Measurements from ENCODE around the gene CAMKK1. TPM values are rescaled to one million over a fixed set of nuclear protein-coding genes. Genes with fewer than 3 reads are reported as not detected.

CAMKK1 gene
- total and polyA plus RNA-seq, 11 donors: 2.0 to 6.8 (median 4.2) TPM

DNA sequence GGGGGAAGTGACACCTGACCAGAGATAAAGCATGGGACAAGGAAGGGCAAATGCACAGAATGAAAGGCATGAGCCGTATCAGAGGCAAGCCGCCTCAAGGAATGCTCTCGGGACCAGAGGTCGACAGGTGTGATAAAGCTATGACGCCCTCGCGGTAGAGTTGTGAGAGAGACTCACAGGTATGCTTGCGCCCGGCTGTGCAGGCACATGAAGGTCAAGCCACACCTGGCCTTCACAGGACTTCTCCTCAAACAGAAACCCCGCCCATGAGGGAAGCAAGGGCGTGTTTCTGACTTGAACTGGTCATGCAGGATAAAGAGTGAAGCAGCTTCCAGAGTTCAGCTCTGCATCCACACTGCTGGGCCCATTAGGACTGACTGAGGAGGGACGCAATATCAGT is 54.6 kb downstream of the CAMKK1 start:
- Histone ChIP-seq H3K27ac (no peak overlapping the region), H3K4me3 (no peak overlapping the region), H3K27me3 (no peaks in the 10 kb centered on the region), H3K36me3 (peaks cover 0 to 98% (median 89%) of the 10 kb centered on the region in 9 donors), H3K9me3 (no peaks in the 10 kb centered on the region), H3K4me1 (peaks cover 0 to 47% (median 18%) of the 10 kb centered on the region in 12 donors)
- ATAC-seq (no peak), DNase-seq (no peak)
- WGBS, 4 donors: 75 to 82% (median 79%) methylated on average over 12 of the region's 12 CpGs
- TF ChIP-seq POLR2A (IDR thresholded peaks at IDR 0.05): no peak
- TF ChIP-seq, protein P1, sequence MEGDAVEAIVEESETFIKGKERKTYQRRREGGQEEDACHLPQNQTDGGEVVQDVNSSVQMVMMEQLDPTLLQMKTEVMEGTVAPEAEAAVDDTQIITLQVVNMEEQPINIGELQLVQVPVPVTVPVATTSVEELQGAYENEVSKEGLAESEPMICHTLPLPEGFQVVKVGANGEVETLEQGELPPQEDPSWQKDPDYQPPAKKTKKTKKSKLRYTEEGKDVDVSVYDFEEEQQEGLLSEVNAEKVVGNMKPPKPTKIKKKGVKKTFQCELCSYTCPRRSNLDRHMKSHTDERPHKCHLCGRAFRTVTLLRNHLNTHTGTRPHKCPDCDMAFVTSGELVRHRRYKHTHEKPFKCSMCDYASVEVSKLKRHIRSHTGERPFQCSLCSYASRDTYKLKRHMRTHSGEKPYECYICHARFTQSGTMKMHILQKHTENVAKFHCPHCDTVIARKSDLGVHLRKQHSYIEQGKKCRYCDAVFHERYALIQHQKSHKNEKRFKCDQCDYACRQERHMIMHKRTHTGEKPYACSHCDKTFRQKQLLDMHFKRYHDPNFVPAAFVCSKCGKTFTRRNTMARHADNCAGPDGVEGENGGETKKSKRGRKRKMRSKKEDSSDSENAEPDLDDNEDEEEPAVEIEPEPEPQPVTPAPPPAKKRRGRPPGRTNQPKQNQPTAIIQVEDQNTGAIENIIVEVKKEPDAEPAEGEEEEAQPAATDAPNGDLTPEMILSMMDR (IDR thresholded peaks at IDR 0.05): no peak
- intact Hi-C loops (cut with DNase I): no loop called here

DNA sequence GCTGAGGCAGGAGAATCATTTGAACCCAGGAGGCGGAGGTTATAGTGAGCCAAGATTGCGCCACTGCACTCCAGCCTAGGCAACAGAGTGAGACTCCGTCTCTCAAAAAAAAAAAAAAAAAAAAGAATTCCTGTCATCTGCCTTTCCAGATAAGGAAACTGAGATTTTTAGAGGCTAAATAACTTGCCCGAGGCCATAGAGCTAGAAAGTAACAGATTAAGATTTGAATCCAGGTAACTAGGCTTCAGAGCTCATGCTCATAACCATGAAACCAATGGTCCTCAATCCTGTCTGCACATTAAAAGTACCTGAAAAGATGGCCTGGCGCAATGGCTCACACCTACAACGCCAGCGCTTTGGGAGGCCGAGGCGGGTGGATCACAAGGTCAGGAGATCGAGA is 56.3 kb downstream of the CAMKK1 start:
- Histone ChIP-seq H3K27me3 (no peaks in the 10 kb centered on the region), H3K36me3 (peaks cover 0 to 89% (median 79%) of the 10 kb centered on the region in 9 donors), H3K4me1 (peaks cover 0 to 47% (median 15%) of the 10 kb centered on the region in 12 donors), H3K9me3 (no peaks in the 10 kb centered on the region), H3K4me3 (no peak overlapping the region), H3K27ac (peak overlapping the region in 4 of 12 donors; percentile 58 to 74 (median 64))
- DNase-seq: no peak
- 91 to 94% (median 92%) methylated on average over 10 of the region's 10 CpGs for WGBS, 4 donors
- ATAC-seq: no peak
- intact Hi-C loops (cut with DNase I): no loop called here
- no peak for TF ChIP-seq POLR2A (IDR thresholded peaks at IDR 0.05)
- TF ChIP-seq, protein P1 (IDR thresholded peaks at IDR 0.05): no peak

DNA sequence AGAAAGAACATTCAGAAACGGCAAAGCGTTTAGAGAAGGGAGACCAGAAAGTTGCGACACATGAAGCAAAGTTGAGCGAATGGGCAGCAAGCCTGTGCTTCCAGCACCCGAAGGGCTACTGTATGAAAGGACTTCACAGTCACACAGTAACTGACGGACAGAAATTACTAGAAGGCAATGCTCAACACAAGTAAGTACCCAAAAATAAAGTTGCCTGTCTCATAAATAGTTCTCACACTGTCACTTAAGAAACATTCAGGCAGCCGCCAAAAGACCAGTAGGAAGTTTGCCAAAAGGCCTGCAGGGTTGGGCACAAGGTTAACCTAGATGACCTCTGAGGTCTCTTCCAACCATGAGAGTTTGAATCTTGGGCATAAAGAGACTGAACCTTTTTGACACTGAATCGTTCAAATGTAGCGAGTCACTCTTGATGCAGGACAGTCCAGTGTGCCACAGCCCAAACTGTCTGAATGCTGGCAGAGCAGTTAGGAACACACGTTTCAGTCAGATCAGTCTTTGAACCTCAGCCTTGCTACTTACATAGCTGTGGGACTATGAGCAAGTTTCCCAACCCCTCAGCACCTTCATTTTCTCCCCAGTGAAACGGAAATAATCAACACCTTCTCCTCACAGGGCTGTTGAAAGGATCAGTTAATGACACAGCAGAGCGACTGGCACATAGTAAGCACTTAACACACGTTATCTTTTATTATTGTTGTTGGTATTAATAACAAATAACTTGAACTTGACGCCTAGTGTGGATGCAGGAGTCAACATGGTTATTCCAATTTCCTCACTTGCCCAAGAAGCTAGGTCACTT is 57.2 kb downstream of the CAMKK1 start:
- no peaks in the 10 kb centered on the region for H3K9me3 ChIP-seq
- H3K4me3 ChIP-seq: no peak overlapping the region
- peaks cover 0 to 42% (median 15%) of the 10 kb centered on the region in 12 donors for H3K4me1 ChIP-seq
- H3K27ac ChIP-seq: peak overlapping the region in 11 of 12 donors; percentile 10 to 87 (median 61)
- WGBS, 4 donors: 50 to 63% (median 57%) methylated on average over 14 of the region's 14 CpGs
- TF ChIP-seq, protein P1 (IDR thresholded peaks at IDR 0.05): no peak
- TF ChIP-seq POLR2A (IDR thresholded peaks at IDR 0.05): no peak
- H3K36me3 ChIP-seq: peaks cover 0 to 86% (median 73%) of the 10 kb centered on the region in 9 donors
- DNase-seq: peak in 4 of 5 donors; percentile 47 to 68 (median 56)
- peak; percentile 80 to 93 (median 87) for ATAC-seq
- H3K27me3 ChIP-seq: no peaks in the 10 kb centered on the region
- intact Hi-C loops (cut with DNase I): no loop called here

DNA sequence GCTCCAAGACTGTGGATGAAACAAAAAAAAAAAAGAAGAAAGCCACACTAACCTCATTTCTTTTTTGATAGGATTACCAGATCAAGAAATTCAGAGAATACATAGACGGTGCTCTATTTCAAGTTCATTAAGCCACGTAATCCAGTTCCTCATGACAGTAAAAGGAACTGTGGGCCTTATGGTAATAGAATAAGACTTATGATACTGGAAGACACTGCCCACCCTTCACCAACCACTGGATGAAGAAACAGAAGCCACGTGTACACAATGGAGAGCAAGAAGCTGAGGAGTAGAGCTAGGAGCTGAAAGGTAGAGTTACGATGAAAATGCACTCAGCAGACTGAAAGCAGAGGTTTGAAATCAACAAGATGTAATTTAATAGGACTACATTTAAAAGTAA is 58.0 kb downstream of the CAMKK1 start:
- ATAC-seq (no peak), DNase-seq (no peak)
- Histone ChIP-seq H3K4me3 (no peak overlapping the region), H3K27ac (peak overlapping the region in 9 of 12 donors; percentile 47 to 87 (median 64)), H3K9me3 (no peaks in the 10 kb centered on the region), H3K4me1 (peaks cover 0 to 39% (median 15%) of the 10 kb centered on the region in 12 donors), H3K27me3 (no peaks in the 10 kb centered on the region), H3K36me3 (peaks cover 0 to 85% (median 73%) of the 10 kb centered on the region in 9 donors)
- WGBS, 4 donors: 88 to 91% (median 88%) methylated on average over 4 of the region's 4 CpGs
- intact Hi-C loops (cut with DNase I): no loop called here
- TF ChIP-seq, protein P1 (IDR thresholded peaks at IDR 0.05): no peak
- TF ChIP-seq POLR2A (IDR thresholded peaks at IDR 0.05): no peak
